ENCODE measurements around the gene TNS1.
"Not testable (repeated sequence)": the region's sequence is repeated elsewhere in the genome, so short reads cannot be mapped to it uniquely, and the experiment has no call there.

Gene TNS1

DNA sequence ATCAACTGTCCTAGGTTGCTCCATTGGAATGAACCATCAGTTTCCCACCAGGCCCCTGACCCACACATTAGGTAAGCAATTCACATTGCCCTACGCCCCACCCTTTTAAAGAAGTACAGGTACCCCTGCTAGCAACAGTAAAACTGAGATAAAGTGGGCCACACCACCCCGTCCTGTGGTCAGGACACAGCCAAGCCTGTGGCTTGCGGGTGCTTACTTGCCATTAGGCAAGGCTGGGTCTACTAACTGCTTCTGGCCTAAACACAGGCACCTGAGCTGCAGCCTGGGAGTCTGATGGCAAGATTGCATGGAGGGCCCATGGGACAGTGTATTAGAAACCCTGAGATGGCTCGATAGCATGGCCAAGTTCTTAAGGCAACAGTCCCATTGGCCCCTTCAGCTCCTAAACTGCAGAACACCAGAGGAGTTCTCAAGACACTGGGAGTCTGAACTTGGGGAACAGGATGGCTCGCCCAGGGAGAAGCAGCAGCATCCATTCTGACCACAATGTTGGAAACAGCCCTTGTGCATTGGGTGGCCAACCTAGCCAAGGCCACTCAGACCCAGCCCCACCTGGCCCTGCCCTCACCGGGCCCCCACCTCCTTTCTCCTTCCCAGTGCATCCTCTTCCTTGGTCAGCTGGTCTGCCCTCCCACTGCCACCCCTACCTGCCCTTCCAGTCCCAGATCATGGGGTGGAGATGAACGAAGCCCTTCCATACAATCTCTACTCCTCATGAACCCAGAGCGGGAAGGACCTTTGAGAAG is 177.1 kb downstream of the TNS1 start:
- DNase-seq, result no peak

DNA sequence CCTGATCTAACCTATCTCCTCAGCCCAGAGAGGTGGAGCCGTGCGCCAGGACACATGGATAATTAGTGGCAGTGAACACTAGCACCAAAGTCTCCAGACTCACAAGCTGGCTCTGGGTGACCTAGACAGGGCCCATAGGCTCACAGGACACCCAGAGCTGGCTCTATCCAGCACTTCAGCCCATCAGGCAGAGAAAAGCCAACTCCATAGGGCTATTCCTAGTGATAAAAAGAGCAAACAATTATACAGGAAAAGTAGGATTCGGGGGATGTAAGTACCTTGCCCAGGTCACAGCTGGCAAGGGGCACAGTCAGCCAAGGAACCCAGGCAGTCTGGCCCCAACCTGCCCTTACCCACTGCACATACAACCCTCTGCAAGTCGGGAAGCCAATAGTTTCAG is 178.6 kb downstream of the TNS1 start:
- no peak for DNase-seq

DNA sequence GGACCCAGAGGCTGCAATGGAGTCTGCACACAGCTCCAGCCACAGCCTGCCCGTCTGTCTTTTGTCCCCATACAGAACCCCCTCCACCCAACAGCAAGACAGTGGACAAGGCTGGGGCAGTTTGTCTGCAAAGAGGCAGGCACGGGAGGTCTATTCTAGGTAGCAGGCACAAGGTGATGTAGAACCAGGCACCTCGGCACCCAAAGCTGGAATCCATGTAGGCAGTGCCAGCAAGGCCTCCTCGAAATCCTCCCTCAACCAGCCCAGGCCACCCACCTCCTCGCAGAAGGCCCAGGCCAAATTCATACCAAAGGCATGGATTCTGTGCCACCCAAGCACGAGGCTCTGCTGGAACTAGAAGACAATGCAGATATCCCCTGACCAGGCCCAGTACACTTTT is 179.2 kb downstream of the TNS1 start:
- no peak for DNase-seq

DNA sequence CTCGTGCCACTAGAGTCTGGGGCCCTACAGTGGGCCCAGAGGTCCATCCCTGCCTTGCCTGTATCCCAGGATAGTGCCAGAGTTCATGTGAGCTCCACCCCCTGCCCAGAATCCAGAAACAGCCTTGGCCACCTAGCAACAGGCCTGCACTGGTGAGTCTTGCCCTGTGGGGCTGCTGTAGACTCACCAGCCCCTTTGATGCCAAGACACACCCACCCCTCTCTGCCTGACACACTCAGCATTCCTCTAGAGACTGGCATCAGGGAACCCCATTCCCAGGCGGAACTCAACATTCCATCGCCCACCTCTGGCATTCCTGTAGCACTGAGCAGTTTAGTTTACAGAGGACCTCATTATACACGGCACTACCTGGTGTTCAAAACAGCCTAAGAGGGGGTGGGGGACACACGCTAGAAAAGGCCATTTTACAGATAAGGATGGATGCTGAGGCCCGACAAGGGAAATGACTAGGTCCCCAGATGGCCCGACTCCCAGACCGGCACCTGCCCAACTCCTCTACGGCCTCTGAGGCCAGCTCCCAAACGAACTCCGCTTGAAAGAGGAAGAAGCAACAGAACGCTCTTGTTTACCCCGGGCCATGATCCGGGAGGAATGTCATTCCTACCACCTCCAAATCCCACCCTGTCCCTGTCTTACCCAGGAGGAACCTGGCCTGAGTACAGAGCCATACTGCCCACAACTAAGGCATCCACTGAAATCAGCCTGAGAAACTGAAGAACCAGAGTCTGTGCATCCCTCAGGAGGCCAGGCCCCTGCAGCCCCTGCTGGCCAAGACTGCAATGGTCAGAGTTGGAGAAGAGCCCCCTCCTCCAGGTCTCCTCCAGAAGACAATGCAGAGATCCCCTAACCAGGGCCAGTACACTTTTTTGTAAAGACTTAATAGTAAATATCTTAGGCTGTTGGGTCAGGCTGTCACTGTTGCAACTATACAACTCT is 180.2 kb downstream of the TNS1 start:
- DNase-seq, result no peak

DNA sequence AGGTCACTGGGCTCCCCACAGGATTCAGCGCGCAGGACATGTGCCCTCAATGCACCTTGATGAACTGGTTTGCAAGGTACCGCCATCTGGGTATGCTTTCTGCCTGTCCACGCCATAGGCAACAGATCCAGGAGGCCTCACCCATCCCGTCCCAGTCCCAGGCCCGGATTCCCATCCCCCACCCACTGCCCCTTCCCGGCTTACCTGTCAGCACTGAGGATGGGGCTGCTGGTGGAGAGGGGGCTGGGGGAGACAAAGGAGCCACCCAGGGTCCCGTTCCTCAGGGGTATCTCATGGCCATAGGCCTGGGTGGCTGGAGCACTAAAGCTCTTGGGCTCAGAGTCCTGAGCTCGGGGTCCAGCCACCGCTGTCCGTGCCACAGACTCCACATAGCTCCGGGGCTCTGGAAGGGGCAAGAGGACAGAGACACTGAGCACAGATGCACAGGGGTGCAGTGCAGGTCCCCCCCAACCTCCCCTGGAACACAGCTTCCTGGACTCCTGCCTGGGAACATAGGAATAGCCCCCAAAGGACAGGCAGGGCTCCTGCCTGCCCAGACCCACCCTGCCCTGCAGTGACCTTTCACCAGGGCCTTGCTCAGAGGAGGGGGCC is 181.2 kb downstream of the TNS1 start:
- DNase-seq, result no peak

DNA sequence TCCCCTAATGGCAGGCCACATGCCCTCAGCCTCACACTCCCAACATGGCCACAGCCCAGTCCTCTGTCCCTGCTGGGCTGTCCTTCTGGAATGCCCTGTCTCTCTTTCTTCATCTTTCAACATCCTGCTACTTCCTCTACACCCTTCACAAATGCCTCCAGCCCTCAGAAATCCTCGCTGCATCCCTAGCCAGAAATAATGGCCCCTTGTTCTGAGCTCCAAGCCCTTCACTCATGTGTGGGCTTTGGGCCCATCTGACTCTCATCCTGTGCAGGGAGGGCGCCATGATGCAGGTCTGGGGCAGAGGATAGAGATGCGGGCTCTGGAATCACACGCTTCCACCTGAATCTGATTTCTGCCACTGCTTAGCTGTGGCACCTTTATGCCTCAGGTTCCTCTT is 181.9 kb downstream of the TNS1 start:
- no peak for DNase-seq

DNA sequence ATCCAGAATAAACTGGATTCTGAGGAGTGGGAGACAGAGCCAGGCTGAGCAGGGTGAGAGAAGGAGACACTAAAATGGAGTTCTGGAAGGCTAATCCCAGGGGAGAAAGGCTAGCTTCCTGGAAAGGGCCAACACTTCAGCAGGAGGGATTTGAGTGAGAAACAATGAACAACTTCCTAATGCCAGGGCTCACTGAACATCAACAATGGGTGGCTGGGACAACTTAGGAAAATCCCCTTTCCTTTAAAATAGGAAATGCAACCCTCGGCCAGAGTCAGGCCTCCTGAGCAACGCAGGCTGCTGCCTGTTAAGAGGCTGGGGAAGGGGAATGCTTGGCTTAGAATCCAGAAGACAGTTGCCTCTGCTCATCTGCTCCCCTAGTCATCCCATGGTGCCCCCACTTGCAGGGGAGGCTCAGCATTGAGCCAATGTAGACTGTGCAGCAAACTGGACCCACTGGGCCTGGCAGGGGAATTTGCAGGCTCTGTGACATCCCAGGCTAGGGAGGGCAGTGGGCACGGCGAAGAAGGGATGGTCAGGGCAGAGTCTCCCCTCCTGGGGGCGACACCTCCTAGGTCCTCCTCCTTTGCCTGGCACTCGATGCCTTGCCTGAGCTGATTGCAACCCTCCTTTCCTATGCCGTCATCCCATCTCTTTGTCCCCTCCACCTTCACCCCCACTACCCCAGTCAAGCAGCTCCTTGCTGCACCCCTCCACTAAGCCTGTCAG is 182.5 kb downstream of the TNS1 start:
- DNase-seq, result no peak

DNA sequence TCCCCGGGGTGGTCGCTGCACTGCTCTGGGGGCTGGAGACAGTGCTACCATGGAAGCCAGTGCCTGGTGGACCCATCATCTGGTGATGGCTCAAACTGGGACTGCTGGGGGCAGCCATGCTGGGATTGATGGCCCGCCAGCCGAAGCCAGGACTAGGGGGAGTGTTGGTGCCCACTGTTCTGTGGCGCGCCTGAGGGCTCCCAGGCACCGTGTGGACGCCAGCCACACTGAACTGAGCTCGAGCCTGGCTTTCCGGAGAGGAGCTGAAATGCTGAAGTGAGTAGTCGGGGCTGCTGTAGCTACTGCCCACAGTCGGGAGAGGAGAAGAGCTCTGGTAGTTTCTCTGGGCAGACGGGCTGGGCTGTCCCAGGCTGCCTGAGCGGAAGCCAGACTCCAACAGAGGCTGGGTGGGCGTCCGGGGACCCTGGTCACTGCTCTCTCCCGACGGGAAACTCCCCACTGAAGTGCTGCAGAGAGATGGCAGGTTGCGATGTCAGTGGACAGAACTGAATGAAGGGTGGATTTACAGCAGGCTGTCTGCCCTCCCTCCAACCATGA is 184.4 kb downstream of the TNS1 start:
- DNase-seq, result no peak

DNA sequence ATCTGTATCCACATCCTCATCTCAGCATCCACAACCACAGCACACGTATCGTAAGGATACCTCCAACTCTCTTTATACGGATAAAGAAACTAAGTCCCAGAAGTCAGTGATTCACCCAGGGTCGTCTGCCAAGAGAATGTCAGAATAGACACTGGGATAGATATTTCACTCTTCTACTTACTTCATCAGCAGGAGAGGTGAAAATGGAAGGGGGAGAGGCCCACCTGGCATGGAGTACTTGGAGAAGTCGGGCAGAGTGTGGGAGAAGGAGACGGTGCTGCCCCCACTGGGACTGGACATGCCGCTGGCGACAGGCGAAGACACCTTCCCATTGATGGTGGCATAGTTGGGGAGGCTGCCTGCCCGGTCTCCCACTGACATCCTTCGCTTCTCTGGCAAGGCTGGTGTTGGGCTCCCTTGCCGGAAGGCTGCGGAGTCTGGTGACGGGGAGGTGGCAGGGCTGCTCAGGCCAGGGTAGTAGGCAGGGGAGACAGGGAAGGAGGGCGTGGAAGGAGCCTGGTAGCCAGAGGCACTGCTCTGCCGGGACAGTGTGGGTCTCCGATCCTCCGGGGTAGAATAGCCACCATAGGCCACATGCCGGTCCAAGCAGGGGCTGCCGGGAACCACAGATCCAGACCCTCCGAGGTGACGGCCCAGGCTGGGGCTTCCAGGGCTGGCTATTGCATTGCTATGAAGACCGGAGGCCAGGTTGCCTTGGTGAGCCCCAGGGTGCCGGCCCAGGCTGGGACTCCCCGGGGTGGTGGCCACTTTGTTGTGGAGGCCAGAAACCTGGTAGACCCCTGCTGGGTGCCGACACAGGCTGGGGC is 185.1 kb downstream of the TNS1 start:
- DNase-seq, result no peak

DNA sequence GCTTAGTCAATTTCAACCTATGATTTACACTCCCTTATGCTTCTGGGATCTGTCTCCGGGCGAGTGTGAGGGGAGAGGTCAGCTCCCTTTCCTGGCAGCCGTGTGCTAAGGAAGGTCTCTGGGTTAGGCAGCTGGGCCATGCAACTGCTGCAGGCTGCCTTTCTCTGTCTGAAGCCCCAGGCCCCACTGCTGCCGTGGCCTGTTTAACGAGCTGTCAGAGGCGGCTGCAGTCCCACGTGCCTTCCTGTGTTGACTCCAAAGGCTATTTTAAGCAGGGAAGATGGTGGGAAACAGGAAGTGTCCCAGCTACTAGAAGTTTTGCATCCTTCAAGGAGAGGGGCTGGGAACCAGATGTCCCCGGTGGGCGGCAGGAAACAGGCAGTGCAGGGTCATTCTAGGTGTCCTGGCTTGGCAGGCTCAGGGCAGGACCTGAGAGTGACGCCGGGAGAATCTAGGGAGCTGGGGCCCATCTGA is 186.4 kb downstream of the TNS1 start:
- no peak for DNase-seq

DNA sequence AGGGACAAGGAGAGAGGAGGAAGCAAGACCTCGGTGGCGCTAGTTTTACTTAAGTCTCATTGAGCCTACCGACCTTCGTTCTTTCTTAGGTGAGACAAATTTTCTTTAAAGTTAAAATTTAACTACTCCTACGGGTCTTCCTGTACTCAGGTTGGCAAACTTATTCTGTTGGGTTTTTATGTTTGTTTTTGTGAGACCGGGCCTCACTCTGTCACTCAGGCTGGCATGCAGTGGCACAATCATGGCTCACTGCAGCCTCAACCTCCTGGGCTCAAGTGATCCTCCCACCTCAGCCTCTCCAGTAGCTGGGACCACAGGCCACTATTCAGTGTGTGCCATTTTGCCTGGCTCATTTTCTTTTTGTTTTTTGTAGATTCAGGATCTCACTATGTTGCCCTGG is 189.0 kb downstream of the TNS1 start:
- DNase-seq, result no peak

DNA sequence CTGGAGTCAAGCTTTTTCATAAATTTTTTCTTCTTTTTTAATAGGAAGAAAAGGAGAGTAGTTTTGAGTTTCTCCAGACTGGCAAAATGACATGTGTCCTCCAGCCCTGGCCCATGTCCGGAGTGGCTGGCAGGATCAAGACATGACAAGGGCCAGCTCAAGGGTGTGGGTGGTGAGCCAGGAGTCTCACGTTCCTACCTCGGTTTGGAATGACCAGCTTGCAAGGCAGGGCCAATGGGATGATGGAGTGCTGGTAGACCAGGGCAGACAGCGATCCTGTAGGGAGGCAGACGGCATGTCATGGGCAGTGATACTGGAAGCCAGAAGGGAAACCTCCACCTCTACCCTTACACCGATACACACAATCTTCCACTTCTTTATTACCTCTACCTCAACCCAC is 190.6 kb downstream of the TNS1 start:
- DNase-seq, result no peak

DNA sequence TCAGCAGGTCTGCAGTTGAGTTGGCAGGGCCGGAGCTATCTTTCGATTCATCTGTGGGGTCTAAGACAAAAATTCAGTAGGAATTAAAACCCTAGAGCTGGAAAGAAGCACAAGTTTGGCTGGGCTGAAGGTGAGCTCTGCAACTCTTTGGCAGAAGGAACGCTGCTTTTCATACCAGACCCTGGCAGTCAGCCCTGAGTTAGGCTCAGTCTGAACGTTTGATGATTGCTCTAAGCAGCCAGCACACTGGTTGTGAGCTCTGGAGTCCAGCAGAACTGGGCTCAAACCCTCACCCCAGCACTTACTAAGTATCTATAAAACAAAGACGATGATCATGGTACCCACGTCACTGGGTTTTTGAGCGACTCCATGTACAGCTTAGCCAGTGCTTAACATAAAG is 192.5 kb downstream of the TNS1 start:
- no peak for DNase-seq

DNA sequence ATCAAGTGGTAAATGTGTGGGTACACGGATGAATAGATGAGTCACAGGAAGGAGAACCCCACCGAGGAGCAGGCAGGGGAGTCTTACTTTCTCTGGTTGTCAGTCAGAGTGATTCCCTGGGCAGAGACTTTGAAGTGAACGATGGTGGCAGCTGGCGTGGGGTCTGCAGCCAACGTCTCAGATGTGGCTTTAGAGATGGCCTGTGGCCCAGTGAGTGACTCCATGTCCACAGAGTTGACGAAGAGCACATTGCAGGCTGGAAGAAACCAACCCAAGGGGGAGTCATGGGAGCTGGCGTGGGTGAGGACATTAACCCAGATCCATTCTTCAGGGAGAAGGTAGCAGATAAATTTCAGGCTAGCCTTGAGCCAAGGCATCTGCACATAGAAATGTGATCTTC is 193.1 kb downstream of the TNS1 start:
- no peak for DNase-seq

DNA sequence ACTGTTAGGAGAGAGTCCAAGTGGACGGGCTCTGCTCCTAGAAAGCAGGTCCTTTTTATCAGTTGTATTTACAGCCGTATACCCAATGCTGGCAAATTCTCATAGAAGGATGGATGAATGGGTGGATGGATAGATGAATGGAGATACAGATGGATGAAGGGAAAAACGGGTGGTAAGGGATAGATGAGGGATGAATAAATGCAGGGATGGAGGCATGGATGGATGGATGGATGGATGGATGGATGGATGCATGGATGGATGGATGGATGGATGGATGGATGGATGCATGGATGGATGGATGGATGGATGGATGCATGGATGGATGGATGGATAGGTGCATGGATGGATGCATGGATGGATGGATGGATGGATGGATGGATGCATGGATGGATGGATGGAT is 193.8 kb downstream of the TNS1 start:
- DNase-seq, result not testable (repeated sequence)

DNA sequence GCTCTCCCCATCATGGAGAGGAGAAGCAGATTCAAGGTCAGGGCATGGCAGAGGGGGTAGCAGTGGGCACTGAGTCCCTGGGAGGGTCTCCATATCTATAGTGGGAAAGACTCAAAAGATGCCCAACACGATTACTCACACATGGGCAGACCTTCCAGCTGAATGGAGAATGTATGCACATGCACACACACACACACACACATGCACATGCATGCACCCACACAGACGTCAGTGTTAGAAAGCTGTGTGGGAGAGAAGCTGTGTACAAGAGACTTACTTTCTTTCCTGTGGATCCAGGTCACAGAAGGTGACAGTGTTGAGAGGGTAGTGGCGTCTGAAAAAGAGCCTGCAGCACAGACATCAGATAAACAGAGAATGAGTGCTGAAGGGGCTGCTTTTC is 194.5 kb downstream of the TNS1 start:
- DNase-seq, result no peak

DNA sequence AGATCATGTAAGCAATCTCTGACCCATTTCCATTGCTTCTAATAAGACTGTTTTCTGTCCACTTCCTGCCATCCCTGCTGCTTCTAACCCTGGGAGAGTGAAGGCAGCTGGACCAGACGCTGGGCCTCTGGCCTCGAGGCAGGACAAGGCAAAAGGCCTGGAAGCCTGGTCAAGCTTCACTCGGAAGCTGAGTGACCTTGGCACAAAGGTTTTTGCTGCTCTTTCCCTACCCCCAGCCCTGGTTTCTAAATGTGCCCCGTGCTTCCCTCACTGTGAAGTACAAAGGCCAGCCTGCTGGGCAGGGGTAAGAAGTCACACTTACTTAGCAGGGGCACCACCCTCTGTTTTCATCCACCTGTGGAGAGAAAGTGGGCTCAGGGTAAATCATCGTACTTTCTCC is 195.0 kb downstream of the TNS1 start:
- no peak for DNase-seq

DNA sequence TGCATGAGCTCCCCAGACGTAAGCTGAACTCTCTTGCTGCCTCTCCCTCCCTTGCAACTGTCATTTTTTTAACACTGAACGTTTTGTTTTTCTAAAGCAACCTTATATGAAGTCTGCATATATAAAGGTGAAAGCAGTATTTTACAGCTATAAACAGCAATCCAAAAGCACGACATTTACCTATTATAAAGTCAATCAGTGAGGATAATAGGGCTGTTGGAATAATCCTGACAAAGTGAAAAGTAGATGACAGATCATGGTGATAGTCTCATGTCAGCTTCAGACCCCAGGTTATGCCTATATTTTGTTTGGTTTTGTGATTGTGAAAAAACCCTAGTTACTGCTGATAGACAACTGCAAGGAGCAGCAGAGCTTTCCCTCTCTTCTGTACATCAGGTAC is 195.8 kb downstream of the TNS1 start:
- DNase-seq, result no peak

DNA sequence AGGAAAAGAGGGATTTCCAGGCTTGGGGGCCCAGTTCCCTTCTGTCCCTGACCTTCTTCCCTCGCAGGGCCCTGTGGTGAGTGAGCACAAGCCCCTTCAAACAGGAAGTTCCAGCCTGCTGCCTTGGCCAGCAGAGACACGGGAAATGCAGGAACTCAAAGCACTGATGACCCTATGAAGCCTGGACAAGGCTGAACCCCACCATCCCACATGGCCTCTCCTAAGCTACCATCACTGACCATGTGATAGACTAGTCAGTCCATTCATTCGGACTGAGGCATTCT is 196.4 kb downstream of the TNS1 start:
- no peak for DNase-seq

DNA sequence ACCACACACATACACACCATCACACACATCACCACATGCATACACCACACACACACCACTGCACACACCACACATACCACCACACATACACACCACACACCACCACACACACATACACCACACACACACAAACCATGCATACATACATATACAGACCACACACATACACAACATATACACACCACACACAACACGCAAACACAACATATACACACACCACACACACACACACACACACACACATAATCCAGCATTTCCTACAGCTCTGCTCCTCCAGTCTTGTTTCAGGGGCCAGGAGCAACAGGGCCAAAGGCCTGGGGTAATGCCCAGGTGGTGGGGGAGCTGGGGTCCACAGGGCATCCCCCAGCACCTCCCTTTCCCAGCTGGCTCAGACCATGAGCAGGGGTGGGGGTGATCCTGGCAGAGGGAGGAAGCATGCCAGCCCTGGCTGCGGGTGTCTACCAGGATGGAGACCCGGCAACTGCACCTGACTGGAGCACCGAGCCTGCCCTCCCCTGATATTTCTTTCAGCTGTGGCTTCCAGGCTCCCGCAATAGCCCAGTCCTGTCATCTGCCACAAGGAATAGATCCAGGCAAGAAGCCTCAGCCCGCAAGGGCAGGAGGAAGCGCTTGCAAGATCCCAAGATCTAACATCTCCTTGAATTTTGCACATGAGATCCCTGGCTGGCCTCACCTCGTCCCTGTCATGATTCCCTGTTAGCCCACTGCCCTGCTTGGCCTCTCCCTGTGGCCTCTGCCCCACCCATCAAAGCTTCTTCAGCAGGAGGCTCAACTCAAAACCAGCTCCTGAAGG is 196.9 kb downstream of the TNS1 start:
- DNase-seq, result no peak
